Uterus (tissue), 4 donors: ENCODE measurements around the gene IQSEC2. TPM values are rescaled to one million over a fixed set of nuclear protein-coding genes. Genes with fewer than 3 reads are reported as not detected.

Experiments
- DNase-seq, 2 donors: peaks; one replicate each; pipeline ENCODE4 v3.0.0-alpha.2; 2019 to 2020
- H3K27ac ChIP-seq, 2 donors: fragments of 200-600 bp; sonication (generic); 1 replicate in 1 of 2; 2 replicates in 1 of 2; pipeline ENCODE4 v1.5.1; 2016 to 2018
- H3K27me3 ChIP-seq, 2 donors: fragments of 200-600 bp; sonication (generic); one replicate each; pipeline ENCODE4 v1.5.1; 2018 to 2019; ENCODE audit warnings: control low read depth in 1 of 2
- H3K36me3 ChIP-seq, 2 donors: fragments of 200-600 bp; sonication (generic); one replicate each; pipeline ENCODE4 v1.5.1; 2019; ENCODE audit warnings: control low read depth in 1 of 2
- H3K4me1 ChIP-seq, 2 donors: fragments of 200-600 bp; sonication (generic); one replicate each; pipeline ENCODE4 v1.5.1; 2018 to 2019; ENCODE audit warnings: control low read depth in 1 of 2
- H3K4me3 ChIP-seq, 2 donors: fragments of 200-600 bp; sonication (generic); 1 replicate in 1 of 2; 2 replicates in 1 of 2; pipeline ENCODE4 v1.5.1; 2018 to 2019; ENCODE audit warnings: mild to moderate bottlenecking in 1 of 2
- H3K9me3 ChIP-seq, 2 donors: fragments of 200-600 bp; sonication (generic); one replicate each; pipeline ENCODE4 v1.5.1; 2019; ENCODE audit warnings: control low read depth in 1 of 2
- POLR2A ChIP-seq, 2 donors: fragments of 450-650 bp; IDR thresholded peaks; one replicate each; pipeline ENCODE4 v1.6.1; 2016; ENCODE audit warnings: antibody characterized with exemption in 2 of 2, mild to moderate bottlenecking in 1 of 2, moderate library complexity in 1 of 2
- intact Hi-C: fragments of 100-400 bp; cut with DNase I; formaldehyde crosslinking; loops from one replicate; pipeline ENCODE4 v1.15.1; 2023; ENCODE audit warnings: low total_unique reads
- total RNA-seq, 4 donors: library from RNA; depleted of rRNA in 3 of 4; stranded (reverse); fragments of >200 nt in 3 of 4; gene quantifications; one replicate each; pipeline versions ENCODE4 v1.1.0 to v1.2.4, GENCODE V29; 2014 to 2023
- TF ChIP-seq, protein P1 (sequence below), 4 experiments: fragments of 200-600 bp in 2 of 4; fragments of 450-650 bp in 2 of 4; sonication (generic) in 2 of 4; IDR thresholded peaks; one replicate each; pipeline ENCODE4 v1.5.1; 2016 to 2019; ENCODE audit warnings: antibody characterized with exemption in 4 of 4, mild to moderate bottlenecking in 2 of 4, moderate library complexity in 1 of 4
- donor health status: DM: yes; HTN: yes; CAD: no.

The IQSEC2 gene
- total RNA-seq, 4 donors from 2014 or later: 4.1 to 31.6 (median 8.9) TPM

- no peaks in the 10 kb centered on the region for H3K36me3 ChIP-seq
- H3K4me1 ChIP-seq: no peaks in the 10 kb centered on the region
- H3K4me3 ChIP-seq: no peak overlapping the region
- intact Hi-C loops: no loop called here
- DNase-seq: no peak
- TF ChIP-seq, protein P1, sequence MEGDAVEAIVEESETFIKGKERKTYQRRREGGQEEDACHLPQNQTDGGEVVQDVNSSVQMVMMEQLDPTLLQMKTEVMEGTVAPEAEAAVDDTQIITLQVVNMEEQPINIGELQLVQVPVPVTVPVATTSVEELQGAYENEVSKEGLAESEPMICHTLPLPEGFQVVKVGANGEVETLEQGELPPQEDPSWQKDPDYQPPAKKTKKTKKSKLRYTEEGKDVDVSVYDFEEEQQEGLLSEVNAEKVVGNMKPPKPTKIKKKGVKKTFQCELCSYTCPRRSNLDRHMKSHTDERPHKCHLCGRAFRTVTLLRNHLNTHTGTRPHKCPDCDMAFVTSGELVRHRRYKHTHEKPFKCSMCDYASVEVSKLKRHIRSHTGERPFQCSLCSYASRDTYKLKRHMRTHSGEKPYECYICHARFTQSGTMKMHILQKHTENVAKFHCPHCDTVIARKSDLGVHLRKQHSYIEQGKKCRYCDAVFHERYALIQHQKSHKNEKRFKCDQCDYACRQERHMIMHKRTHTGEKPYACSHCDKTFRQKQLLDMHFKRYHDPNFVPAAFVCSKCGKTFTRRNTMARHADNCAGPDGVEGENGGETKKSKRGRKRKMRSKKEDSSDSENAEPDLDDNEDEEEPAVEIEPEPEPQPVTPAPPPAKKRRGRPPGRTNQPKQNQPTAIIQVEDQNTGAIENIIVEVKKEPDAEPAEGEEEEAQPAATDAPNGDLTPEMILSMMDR (IDR thresholded peaks at IDR 0.05): no peak
- TF ChIP-seq POLR2A (IDR thresholded peaks at IDR 0.05): no peak
- H3K9me3 ChIP-seq: no peaks in the 10 kb centered on the region
- no peak overlapping the region for H3K27ac ChIP-seq
- no peaks in the 10 kb centered on the region for H3K27me3 ChIP-seq
Observed at GRCh38 chrX:53251307-53251706, 30.1 kb downstream of the IQSEC2 start.

GRCh38 chrX:53250556-53250955 lies 30.8 kb downstream of the IQSEC2 start:
- Histone ChIP-seq H3K4me1 (no peaks in the 10 kb centered on the region), H3K27me3 (no peaks in the 10 kb centered on the region), H3K4me3 (no peak overlapping the region), H3K36me3 (no peaks in the 10 kb centered on the region), H3K9me3 (no peaks in the 10 kb centered on the region), H3K27ac (no peak overlapping the region)
- no peak for DNase-seq
- intact Hi-C loops: no loop called here
- no peak for TF ChIP-seq POLR2A (IDR thresholded peaks at IDR 0.05)
- TF ChIP-seq, protein P1 (IDR thresholded peaks at IDR 0.05): no peak

DNA sequence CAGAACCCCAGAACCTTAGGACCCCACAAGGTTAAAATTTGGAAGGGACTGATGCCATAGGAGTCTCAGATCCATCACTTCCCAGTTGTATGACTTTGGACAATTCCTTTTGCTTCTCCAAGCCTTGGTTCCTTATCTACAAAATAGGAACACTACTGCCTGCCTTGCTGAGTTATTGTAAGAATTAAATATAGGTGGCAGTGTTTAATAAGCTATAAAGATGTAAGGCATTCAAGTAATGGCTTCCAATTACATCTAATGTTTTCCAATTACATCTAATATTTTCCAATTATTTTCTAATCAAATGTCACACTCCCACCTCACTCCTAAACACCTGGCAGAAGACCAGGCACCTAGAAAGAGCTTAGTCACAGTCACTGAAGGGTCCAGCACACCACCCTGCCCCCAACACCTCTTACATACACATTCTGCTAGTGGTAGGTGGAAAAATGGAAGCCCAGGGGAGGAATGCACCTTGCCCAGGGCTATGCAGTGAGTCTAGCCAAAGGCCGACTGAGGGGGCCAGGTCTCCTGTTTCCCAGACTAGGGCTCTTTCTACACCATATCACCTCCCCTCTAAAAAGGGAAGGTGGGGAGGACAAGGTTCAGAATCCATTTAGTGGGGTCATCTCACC lies 31.9 kb downstream of the IQSEC2 start:
- H3K9me3 ChIP-seq: no peaks in the 10 kb centered on the region
- no peaks in the 10 kb centered on the region for H3K4me1 ChIP-seq
- intact Hi-C loops: no loop called here
- no peaks in the 10 kb centered on the region for H3K27me3 ChIP-seq
- no peak for DNase-seq
- H3K27ac ChIP-seq: no peak overlapping the region
- H3K36me3 ChIP-seq: no peaks in the 10 kb centered on the region
- H3K4me3 ChIP-seq: no peak overlapping the region
- no peak for TF ChIP-seq POLR2A (IDR thresholded peaks at IDR 0.05)
- TF ChIP-seq, protein P1 (IDR thresholded peaks at IDR 0.05): no peak

- no peak overlapping the region for H3K4me3 ChIP-seq
- no peaks in the 10 kb centered on the region for H3K36me3 ChIP-seq
- no peaks in the 10 kb centered on the region for H3K27me3 ChIP-seq
- no peaks in the 10 kb centered on the region for H3K4me1 ChIP-seq
- DNase-seq: no peak
- no peak overlapping the region for H3K27ac ChIP-seq
- no peaks in the 10 kb centered on the region for H3K9me3 ChIP-seq
- no peak for TF ChIP-seq POLR2A (IDR thresholded peaks at IDR 0.05)
- TF ChIP-seq, protein P1 (IDR thresholded peaks at IDR 0.05): no peak
- intact Hi-C loops: no loop called here
Observed at GRCh38 chrX:53247928-53248327, 33.5 kb downstream of the IQSEC2 start.

- Histone ChIP-seq H3K4me3 (no peak overlapping the region), H3K27me3 (no peaks in the 10 kb centered on the region), H3K9me3 (no peaks in the 10 kb centered on the region), H3K4me1 (no peaks in the 10 kb centered on the region), H3K36me3 (no peaks in the 10 kb centered on the region), H3K27ac (no peak overlapping the region)
- DNase-seq: no peak
- intact Hi-C loops: no loop called here
- TF ChIP-seq POLR2A (IDR thresholded peaks at IDR 0.05): no peak
- TF ChIP-seq, protein P1 (IDR thresholded peaks at IDR 0.05): no peak
Observed at GRCh38 chrX:53246231-53246630, 35.2 kb downstream of the IQSEC2 start.
